ENCODE results near the gene SAE1. TPM values are rescaled to one million over a fixed set of nuclear protein-coding genes. Genes with fewer than 3 reads are reported as not detected.

SAE1 gene
- total and polyA plus RNA-seq, 12 donors: 19.0 to 77.6 (median 49.7) TPM

DNA sequence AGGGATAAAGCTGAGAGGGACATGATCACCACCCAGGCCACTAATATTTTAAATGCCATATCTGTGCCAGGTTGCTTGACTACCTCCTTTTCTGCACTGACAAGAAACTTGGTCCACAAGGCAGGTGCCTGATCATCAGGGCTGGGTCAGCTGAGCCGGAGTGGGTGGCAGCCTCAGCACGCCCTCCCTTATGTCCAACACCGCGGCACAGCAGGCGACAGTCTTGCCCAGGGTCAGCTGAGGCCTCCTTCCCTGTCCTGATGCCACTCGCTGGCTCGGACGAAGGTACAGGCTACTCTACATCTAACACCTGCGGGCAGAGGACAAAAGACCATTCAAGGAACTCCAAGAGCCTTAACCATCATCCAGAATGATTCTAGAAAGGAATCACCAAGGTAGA, 33.9 kb upstream of the SAE1 start:
- intact Hi-C loops (cut with DNase I): no loop called here
- peak in 1 of 7 donors; percentile 66 for DNase-seq
- Histone ChIP-seq H3K9me3 (replicated peaks in 1 of 3) (no peaks in the 10 kb centered on the region), H3K27me3 (no peaks in the 10 kb centered on the region), H3K4me1 (replicated peaks in 1 of 2) (peaks cover 0 to 37% of the 10 kb centered on the region in 2 donors), H3K36me3 (replicated peaks in 1 of 2) (peaks cover 0 to 26% of the 10 kb centered on the region in 2 donors), H3K4me3 (no peak overlapping the region), H3K27ac (no peak overlapping the region)
- 81 to 100% (median 96%) methylated on average over 6 to 9 of the region's 9 CpGs for whole genome bisulfite sequencing, 4 donors
- no peak for TF ChIP-seq POLR2A (IDR thresholded peaks at IDR 0.05)
- TF ChIP-seq, protein P1, sequence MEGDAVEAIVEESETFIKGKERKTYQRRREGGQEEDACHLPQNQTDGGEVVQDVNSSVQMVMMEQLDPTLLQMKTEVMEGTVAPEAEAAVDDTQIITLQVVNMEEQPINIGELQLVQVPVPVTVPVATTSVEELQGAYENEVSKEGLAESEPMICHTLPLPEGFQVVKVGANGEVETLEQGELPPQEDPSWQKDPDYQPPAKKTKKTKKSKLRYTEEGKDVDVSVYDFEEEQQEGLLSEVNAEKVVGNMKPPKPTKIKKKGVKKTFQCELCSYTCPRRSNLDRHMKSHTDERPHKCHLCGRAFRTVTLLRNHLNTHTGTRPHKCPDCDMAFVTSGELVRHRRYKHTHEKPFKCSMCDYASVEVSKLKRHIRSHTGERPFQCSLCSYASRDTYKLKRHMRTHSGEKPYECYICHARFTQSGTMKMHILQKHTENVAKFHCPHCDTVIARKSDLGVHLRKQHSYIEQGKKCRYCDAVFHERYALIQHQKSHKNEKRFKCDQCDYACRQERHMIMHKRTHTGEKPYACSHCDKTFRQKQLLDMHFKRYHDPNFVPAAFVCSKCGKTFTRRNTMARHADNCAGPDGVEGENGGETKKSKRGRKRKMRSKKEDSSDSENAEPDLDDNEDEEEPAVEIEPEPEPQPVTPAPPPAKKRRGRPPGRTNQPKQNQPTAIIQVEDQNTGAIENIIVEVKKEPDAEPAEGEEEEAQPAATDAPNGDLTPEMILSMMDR (IDR thresholded peaks at IDR 0.05): no peak

DNA sequence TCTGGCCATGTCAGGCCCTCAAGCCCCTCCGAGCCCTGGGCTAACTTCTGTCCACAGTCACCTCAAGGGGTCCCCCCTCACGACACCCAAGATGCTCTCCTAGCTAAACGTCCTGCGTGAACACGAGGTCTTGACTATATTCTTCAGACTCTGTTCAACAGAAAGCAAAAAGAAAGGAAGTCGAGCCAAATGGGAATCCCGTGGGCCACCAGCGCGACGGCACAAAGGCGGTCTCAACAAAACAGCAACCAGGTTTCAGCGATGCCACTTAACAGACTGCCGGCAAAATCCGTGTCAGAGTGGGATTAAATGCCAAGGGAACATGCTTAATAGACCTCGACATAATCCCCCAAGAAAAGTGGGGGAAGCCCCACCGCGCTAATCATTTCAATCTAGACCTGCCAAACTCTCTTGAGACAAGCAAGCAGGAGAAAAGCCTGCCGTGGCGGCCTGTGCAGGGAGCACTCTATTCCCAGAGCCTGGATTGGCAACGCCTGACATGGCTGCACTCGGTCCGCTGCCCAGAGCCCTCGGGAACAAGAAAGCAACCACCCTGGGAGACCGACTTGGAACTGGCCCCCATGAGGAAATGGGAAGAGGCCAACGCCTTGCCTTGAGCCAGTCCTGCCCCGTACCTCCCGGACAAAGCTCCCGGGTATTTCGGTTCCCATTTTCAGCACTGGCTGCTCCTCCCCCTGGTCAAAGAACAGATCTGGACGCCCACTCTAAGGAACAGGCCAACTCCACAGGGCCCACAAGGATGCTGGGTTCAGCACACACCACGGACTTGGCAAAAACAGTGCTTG, 33.0 kb upstream of the SAE1 start:
- Histone ChIP-seq H3K27ac (no peak overlapping the region), H3K36me3 (replicated peaks in 1 of 2) (peaks cover 0 to 18% of the 10 kb centered on the region in 2 donors), H3K4me1 (replicated peaks in 1 of 2) (peaks cover 0 to 37% of the 10 kb centered on the region in 2 donors), H3K9me3 (replicated peaks in 1 of 3) (no peaks in the 10 kb centered on the region), H3K27me3 (no peaks in the 10 kb centered on the region), H3K4me3 (no peak overlapping the region)
- TF ChIP-seq, protein P1 (IDR thresholded peaks at IDR 0.05): no peak
- no peak for TF ChIP-seq POLR2A (IDR thresholded peaks at IDR 0.05)
- intact Hi-C loops (cut with DNase I): no loop called here
- no peak for DNase-seq
- 78 to 88% (median 87%) methylated on average over 25 to 31 of the region's 31 CpGs for WGBS, 4 donors

GRCh38 chr19:47098608-47099007, 32.0 kb upstream of the SAE1 start:
- 93 to 96% (median 95%) methylated on average over 6 of the region's 6 CpGs for WGBS, 4 donors
- Histone ChIP-seq H3K4me1 (replicated peaks in 1 of 2) (peaks cover 0 to 34% of the 10 kb centered on the region in 2 donors), H3K27ac (no peak overlapping the region), H3K36me3 (replicated peaks in 1 of 2) (peaks cover 0 to 8% of the 10 kb centered on the region in 2 donors), H3K27me3 (no peaks in the 10 kb centered on the region), H3K4me3 (no peak overlapping the region), H3K9me3 (replicated peaks in 1 of 3) (no peaks in the 10 kb centered on the region)
- intact Hi-C loops (cut with DNase I): no loop called here
- DNase-seq: no peak
- TF ChIP-seq POLR2A (IDR thresholded peaks at IDR 0.05): no peak
- TF ChIP-seq, protein P1 (IDR thresholded peaks at IDR 0.05): no peak

GRCh38 chr19:47099576-47100050, 31.0 kb upstream of the SAE1 start:
- 72 to 82% (median 79%) methylated on average over 6 of the region's 6 CpGs for WGBS, 4 donors
- TF ChIP-seq, protein P1 (IDR thresholded peaks at IDR 0.05): no peak
- TF ChIP-seq POLR2A (IDR thresholded peaks at IDR 0.05): no peak

More at GRCh38 chr19:47099576-47100050, 31.0 kb upstream of the SAE1 start:
- Histone ChIP-seq H3K36me3 (replicated peaks in 1 of 2) (no peaks in the 10 kb centered on the region), H3K4me1 (replicated peaks in 1 of 2) (peaks cover 0 to 24% of the 10 kb centered on the region in 2 donors), H3K27me3 (no peaks in the 10 kb centered on the region), H3K27ac (no peak overlapping the region), H3K4me3 (no peak overlapping the region), H3K9me3 (replicated peaks in 1 of 3) (no peaks in the 10 kb centered on the region)
- intact Hi-C loops (cut with DNase I): no loop called here
- DNase-seq: no peak
